HG03159 (cell line): Measurements from ENCODE around the gene HSP90AB1.

Source experiments
- ATAC-seq: cut with Tn5 transposase; IDR thresholded peaks from one replicate; pipeline ENCODE4 v1.9.1; 2021; ENCODE audit warnings: mild to moderate bottlenecking, moderate library complexity; ENCODE audit not compliant: unreplicated experiment

Gene HSP90AB1

DNA sequence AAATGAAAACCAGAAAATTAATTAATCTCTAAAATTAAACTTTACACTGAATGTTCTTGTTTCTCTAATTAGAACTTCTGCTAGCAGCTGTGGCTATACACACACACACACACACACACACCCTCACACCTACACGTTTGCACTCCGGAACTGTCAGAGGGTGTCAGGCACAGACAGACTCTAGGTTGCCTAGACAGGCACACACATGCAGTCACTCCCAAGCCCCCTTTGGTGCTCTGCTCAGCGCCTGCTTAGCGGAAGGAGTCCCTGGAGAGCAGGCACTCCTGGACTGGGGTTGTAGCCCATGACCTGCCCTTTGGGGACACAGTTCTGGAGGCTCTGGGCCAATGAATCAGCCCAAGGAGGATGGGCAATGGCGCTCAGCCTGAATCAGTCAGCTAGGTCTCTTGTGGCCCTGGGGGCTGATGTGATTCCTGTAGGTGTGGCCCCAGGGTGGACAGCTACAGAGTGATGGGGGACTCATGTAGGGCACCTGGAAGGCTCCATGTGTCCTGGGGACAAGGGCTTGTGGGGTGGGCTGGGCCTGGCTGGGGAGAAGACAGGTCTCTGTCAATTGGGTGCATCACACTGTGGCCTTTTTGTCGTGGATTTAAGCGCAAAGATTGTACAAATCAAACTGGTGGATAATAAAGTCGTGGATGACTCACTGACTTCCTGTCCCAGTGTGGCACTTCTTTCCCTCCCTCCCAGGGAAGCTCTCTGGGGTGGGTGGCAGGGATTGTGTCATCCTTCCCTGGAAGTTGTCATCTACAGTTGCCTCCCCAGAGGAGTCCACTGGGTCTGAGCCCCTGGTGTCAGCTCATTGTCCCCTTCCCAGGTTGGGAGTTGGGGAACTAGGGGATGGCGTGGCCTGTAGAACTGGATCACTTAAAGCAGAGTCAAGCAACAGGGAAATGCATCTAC is 32.1 kb downstream of the HSP90AB1 start:
- ATAC-seq, result no peak

DNA sequence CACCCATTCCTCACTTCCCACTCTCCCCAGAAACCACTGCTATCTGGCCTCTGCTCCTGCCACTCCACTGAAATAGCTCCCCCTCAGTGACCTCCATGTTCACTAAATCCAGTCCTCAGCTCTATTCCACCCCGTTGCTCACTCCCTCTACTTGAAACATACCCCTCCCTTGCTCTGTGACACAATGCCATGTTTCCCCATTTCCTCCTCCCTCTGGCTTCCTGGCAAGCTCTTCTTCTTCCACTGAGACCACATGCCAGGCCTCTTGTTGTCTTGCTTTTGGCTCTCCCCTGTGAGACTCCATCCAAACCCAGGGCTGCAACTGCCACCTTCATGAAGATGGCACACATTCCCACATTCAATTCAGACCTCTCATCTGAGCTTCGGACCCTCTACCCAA is 37.2 kb downstream of the HSP90AB1 start:
- ATAC-seq, result no peak

DNA sequence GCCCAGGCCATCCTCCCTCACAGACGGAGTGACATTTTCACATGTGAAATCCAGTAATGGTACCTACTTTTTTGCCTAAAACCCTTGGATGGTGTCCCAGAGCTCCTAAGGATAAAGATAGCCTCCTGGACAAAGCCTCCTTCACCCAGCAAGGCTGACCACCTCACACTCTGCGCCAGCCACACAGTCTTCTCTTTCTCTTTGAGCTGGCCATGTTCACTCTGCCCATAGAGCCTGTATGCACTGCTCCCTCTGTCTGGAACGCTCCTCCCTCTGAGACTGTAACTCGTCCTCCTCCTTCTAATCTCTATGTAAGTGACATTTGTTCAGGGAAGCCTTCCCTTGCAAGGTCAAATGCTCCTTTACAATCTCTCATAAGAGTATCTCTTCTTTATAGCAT is 38.0 kb downstream of the HSP90AB1 start:
- ATAC-seq, result no peak

GRCh38 chr6:44285552-44286284 is 38.8 kb downstream of the HSP90AB1 start:
- ATAC-seq, result no peak

- ATAC-seq, result no peak
Observed at GRCh38 chr6:44286285-44286565, 39.3 kb downstream of the HSP90AB1 start.

- ATAC-seq, result no peak
Observed at GRCh38 chr6:44286747-44287146, 39.8 kb downstream of the HSP90AB1 start.

DNA sequence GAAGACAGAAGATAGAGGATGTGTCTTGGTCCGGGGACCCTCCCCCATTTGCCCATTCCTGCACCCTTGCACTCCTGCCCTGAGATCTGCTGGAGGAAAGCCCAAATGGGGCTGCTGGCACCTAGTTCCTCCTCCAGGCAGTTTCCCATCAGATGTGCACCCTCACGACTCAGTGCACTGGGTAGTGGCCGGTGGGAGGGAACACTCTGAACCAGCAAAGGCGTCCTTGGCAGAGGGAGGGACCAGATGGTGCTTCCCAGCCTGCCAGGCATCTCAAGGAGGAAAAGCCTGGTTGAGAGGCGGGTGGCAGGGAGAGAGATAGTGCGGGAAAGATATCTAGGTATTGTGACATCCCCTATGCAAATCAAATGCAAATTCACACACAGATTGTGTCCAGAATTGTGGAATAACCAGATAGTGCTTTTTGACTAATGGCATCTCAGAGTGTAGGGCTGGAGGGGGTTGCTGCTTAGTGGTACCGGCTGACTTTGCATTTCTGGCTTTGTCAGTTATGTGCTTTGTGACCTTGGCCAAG is 42.9 kb downstream of the HSP90AB1 start:
- no peak for ATAC-seq

- no peak for ATAC-seq
Observed at GRCh38 chr6:44291841-44292240, 44.9 kb downstream of the HSP90AB1 start.

- ATAC-seq, result no peak
Observed at GRCh38 chr6:44292661-44293365, 45.9 kb downstream of the HSP90AB1 start.

DNA sequence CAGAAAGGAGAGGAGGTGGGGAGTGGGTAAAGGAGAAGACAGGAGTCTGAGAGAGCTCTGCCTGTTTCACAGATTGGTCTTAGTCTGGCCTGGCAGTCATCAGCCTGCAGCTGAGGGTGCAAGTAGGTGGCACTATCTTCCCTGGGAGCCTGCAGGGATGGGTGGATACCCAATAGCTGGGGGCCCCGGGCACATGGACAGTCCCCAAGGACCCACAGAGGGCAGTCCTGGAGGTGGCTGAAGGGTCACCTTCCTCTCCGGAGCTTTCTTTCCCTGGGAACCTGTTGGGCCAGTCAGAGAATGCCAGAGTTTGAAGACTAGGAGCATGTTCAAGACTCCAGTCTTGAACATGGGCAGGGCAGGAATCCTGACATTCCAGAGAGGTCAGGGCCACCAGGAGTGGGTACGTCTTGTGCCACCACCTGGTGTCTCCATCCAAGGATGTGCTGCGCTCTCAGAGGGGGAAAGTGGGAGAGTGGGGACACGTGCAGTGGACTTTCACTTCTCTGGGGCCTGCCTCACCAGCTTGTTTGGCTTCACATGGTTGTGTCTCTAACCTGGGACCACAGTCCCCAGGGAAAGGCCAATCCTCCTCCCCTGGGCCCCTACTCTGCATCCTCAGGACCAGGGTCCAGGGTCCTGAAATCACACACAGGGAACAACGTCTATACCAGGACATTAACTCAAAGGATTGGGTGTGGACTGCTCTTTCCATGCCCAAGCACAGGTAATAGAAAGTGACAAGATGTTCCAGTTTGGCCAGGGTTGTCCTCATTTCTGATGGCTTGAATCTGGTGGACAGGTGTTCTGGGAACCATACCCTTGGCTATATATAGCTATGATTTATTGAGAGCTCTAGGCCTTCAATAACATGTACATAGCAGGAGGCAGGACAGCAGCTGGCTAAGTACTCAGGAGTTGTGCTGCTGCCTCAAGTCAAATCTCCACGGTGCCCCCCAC is 48.2 kb downstream of the HSP90AB1 start:
- no peak for ATAC-seq

- ATAC-seq, result no peak
Observed at GRCh38 chr6:44297063-44298038, 50.5 kb downstream of the HSP90AB1 start.

- no peak for ATAC-seq
Observed at GRCh38 chr6:44298055-44298803, 51.3 kb downstream of the HSP90AB1 start.

DNA sequence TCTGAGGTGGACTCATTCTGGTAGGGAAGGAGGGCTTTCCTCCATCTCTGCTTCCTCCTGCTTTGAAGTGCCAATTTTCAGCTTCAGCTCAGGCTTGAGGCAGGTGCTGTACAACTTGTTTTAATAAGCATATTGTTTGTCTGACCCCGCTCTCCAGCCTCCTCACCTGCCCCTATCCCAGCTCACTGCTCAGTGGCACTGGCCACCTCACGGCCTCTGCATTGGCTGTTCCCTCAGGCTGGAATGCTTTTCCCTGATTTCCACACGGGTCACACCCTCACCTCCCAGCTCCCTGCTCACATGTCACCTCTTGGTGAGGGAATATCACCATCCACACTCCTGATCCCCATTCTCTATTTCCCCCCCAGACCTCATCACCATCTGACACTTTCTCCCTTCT is 52.0 kb downstream of the HSP90AB1 start:
- no peak for ATAC-seq

DNA sequence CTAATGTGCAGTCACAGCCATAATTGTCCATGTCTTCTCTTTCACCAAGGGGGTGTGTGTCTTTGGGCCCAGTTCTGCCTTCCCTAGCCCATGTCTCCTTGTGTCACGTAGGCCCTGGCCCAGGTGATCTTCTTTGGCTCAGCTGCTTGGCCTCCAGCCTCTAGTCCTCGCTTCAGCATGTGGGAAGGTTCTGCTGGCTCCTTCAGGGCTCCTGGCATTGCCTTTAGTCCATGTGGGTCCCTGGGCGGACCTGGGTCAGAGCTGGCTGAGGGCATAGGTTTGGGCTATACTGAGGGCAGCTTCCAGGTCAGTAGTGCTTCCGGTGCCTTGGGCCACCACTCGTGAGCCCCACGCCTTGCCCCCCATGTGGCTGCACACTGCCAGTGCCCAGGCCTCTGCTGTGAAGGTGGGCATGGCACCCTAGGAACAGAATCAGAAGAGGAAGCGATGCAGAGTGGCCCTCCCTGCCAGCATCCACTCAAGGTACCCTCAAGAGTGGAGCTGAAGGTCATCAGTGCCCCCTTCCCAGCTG is 53.5 kb downstream of the HSP90AB1 start:
- no peak for ATAC-seq

- ATAC-seq, result no peak
Observed at GRCh38 chr6:44301106-44301505, 54.2 kb downstream of the HSP90AB1 start.

GRCh38 chr6:44301782-44302564 is 55.1 kb downstream of the HSP90AB1 start:
- ATAC-seq, result no peak

- no peak for ATAC-seq
Observed at GRCh38 chr6:44302856-44303255, 56.0 kb downstream of the HSP90AB1 start.
